NCI-H345 treated with DMSO at 0.1 percent for 48 hours (cell line): Measurements from ENCODE around the gene EFTUD2.
"Not testable (repeated sequence)": the region's sequence is repeated elsewhere in the genome, so short reads cannot be mapped to it uniquely, and the experiment has no call there.

Experiments
- DNase-seq: peaks from one replicate; lab custom pipeline; 2025; ENCODE audit not compliant: unreplicated experiment; lab: John Stamatoyannopoulos, UW

Gene EFTUD2

GRCh38 chr17:44899074-44899782 lies at the start of gene EFTUD2:
Gene EFTUD2, minus strand, starts transcription at chr17:44899445. Its CDS starts 4,924 bp downstream, at chr17:44894521.
- DNase-seq, result peak; percentile 86

- DNase-seq, result no peak
Measured at GRCh38 chr17:44948315-44948795, 49.1 kb upstream of the EFTUD2 start.

- DNase-seq, result peak; percentile 93
Measured at GRCh38 chr17:44947461-44948314, 48.4 kb upstream of the EFTUD2 start, which contains the start of gene KIF18B. Gene KIF18B, minus strand, starts transcription at chr17:44947773. Its CDS starts 11,429 bp downstream, at chr17:44936344.

GRCh38 chr17:44945652-44946051 lies 46.4 kb upstream of the EFTUD2 start:
- DNase-seq, result not testable (repeated sequence)

GRCh38 chr17:44942456-44942855 lies 43.2 kb upstream of the EFTUD2 start:
- DNase-seq, result no peak

GRCh38 chr17:44941712-44942331 lies 42.6 kb upstream of the EFTUD2 start:
- no peak for DNase-seq

- no peak for DNase-seq
Measured at GRCh38 chr17:44940768-44941167, 41.5 kb upstream of the EFTUD2 start.

GRCh38 chr17:44940317-44940716 lies 41.1 kb upstream of the EFTUD2 start:
- DNase-seq, result no peak

- DNase-seq, result no peak
Measured at GRCh38 chr17:44935116-44935515, 35.9 kb upstream of the EFTUD2 start.

GRCh38 chr17:44934745-44935105 lies 35.5 kb upstream of the EFTUD2 start:
- no peak for DNase-seq

- DNase-seq, result no peak
Measured at GRCh38 chr17:44933824-44934744, 34.8 kb upstream of the EFTUD2 start.

GRCh38 chr17:44932787-44933097 lies 33.5 kb upstream of the EFTUD2 start:
- no peak for DNase-seq

- no peak for DNase-seq
Measured at GRCh38 chr17:44932096-44932786, 33.0 kb upstream of the EFTUD2 start.

- DNase-seq, result no peak
Measured at GRCh38 chr17:44931376-44931775, 32.1 kb upstream of the EFTUD2 start.

GRCh38 chr17:44930667-44931066 lies 31.4 kb upstream of the EFTUD2 start:
- DNase-seq, result no peak

GRCh38 chr17:44928950-44929720 lies 29.9 kb upstream of the EFTUD2 start:
- DNase-seq, result no peak

- DNase-seq, result no peak
Measured at GRCh38 chr17:44928136-44928535, 28.9 kb upstream of the EFTUD2 start.

GRCh38 chr17:44927696-44928095 lies 28.5 kb upstream of the EFTUD2 start:
- no peak for DNase-seq

- no peak for DNase-seq
Measured at GRCh38 chr17:44926821-44927525, 27.7 kb upstream of the EFTUD2 start.
